Measurements from ENCODE around the gene ORC5.

GRCh38 chr7:104150470-104150869, 57.3 kb downstream of the ORC5 start:
- no peak for TF ChIP-seq POLR2AphosphoS5 (IDR thresholded peaks at IDR 0.05; ENCODE audit: low read depth, low read length)
- TF ChIP-seq SIN3A (IDR thresholded peaks at IDR 0.05; ENCODE audit: borderline replicate concordance, insufficient read depth, low read length) = no peak

Data from PFSK-1 (cell line).